ENCODE results near the gene MX1. TPM values are rescaled to one million over a fixed set of nuclear protein-coding genes. Genes with fewer than 3 reads are reported as not detected.

The MX1 gene
- total RNA-seq, 4 donors from 2014 or later: 4.3 to 16.4 (median 8.5) TPM

DNA sequence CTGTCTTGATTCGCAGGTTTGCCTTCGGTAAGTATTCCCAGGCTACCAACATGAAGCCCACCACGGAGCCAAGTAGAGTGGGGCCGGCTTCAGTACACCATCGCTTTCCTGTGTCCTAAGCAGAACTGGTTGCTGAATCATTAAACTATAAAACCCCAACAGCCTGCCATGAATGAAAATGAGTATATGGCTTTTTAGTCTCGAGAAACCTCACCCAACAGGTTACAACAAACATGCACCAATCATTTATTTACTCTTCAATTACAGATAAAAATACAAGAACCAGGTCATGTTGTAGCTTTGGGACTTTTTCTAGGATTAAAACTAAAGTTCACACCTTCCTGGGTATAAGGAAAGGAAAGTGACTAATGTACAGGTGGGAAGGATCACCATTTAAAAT is 74.3 kb downstream of the MX1 start:
- H3K4me1 ChIP-seq: no peaks in the 10 kb centered on the region
- DNase-seq (ENCODE audit: low spot score in 2 of 2): no peak
- 71% methylated on average over 6 of the region's 6 CpGs for WGBS
- H3K27ac ChIP-seq: no peak overlapping the region
- H3K4me3 ChIP-seq: no peak overlapping the region
- H3K9me3 ChIP-seq: no peaks in the 10 kb centered on the region
- no peak for TF ChIP-seq POLR2A (IDR thresholded peaks at IDR 0.05)
- H3K27me3 ChIP-seq: peaks cover 26% of the 10 kb centered on the region
- no peaks in the 10 kb centered on the region for H3K36me3 ChIP-seq

DNA sequence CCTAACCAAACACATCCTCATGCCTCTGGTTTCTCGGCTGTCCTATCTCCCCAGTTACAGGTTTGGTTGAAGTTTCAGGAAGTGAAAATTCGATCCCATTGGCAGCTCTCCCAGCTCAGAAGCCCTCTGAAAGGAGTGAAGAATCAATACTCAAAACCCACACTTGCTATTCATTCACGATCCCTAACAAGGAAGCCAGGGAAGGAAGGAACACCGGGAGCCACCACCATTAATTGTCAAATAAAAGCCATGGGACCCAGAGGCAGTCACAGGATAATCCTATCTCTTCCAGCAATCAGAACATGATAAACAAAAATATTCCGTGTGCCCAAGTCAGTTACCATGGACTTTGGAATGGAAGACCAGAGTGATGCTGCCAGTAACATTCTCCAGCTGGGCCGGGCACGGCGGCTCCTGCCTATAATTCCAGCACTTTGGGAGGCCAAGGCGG is 74.9 kb downstream of the MX1 start:
- no peak for DNase-seq (ENCODE audit: low spot score in 2 of 2)
- Histone ChIP-seq H3K9me3 (no peaks in the 10 kb centered on the region), H3K4me3 (no peak overlapping the region), H3K4me1 (no peaks in the 10 kb centered on the region), H3K36me3 (no peaks in the 10 kb centered on the region), H3K27ac (no peak overlapping the region), H3K27me3 (peaks cover 31% of the 10 kb centered on the region)
- TF ChIP-seq POLR2AphosphoS5 (IDR thresholded peaks at IDR 0.05) (no peak), POLR2A (IDR thresholded peaks at IDR 0.05) (no peak), EP300 (IDR thresholded peaks at IDR 0.05) (no peak)
- TF ChIP-seq, protein P1, sequence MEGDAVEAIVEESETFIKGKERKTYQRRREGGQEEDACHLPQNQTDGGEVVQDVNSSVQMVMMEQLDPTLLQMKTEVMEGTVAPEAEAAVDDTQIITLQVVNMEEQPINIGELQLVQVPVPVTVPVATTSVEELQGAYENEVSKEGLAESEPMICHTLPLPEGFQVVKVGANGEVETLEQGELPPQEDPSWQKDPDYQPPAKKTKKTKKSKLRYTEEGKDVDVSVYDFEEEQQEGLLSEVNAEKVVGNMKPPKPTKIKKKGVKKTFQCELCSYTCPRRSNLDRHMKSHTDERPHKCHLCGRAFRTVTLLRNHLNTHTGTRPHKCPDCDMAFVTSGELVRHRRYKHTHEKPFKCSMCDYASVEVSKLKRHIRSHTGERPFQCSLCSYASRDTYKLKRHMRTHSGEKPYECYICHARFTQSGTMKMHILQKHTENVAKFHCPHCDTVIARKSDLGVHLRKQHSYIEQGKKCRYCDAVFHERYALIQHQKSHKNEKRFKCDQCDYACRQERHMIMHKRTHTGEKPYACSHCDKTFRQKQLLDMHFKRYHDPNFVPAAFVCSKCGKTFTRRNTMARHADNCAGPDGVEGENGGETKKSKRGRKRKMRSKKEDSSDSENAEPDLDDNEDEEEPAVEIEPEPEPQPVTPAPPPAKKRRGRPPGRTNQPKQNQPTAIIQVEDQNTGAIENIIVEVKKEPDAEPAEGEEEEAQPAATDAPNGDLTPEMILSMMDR (IDR thresholded peaks at IDR 0.05): no peak
- WGBS: 69% methylated on average over 9 of the region's 9 CpGs

DNA sequence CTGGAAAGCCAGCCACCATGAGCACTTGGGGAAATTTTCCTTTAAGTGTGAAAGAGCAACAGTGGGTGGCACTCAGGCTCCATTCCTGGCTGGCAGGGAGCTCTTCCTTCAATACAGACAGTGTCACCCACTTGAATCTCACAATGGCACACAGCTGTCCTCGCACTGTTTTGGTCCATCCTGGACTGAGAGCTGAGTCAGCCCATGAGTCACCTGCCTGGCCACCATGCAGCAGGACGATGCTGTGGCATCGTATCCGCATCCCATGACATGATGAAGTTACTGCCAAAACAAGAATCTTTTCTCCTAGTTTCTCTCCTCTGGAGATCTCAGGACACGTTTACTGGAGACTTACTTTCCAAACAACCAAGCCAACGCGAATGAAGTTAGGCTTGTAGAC is 75.9 kb downstream of the MX1 start:
- TF ChIP-seq POLR2A (IDR thresholded peaks at IDR 0.05) (no peak), EP300 (IDR thresholded peaks at IDR 0.05) (no peak), POLR2AphosphoS5 (IDR thresholded peaks at IDR 0.05) (no peak)
- TF ChIP-seq, protein P1 (IDR thresholded peaks at IDR 0.05): no peak

DNA sequence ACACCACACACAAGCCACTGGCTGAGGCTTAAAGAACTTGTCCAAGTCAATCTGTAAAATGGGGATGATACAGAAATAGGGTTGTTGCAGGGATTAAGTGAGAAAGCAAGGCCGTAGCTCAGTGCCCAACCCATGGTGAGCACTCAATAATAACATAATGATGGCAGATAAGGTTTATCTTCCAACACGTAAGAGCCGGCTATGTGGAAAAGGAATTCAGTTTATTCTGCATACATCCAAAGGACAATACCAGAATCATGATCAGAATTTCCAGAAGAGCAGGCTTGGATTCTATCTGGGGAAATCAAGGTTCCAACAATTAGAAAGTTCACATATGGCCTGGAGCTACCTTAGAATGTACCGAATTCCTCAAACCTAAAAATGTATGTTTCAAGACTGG is 77.3 kb downstream of the MX1 start:
- 87% methylated on average over 4 of the region's 4 CpGs for WGBS
- no peak overlapping the region for H3K4me3 ChIP-seq
- no peaks in the 10 kb centered on the region for H3K9me3 ChIP-seq
- TF ChIP-seq POLR2AphosphoS5 (IDR thresholded peaks at IDR 0.05) (no peak), POLR2A (IDR thresholded peaks at IDR 0.05) (no peak), EP300 (IDR thresholded peaks at IDR 0.05) (no peak)
- TF ChIP-seq, protein P1 (IDR thresholded peaks at IDR 0.05): no peak
- peak overlapping the region; percentile 22 for H3K27ac ChIP-seq
- H3K4me1 ChIP-seq: peaks cover 16% of the 10 kb centered on the region
- H3K36me3 ChIP-seq: no peaks in the 10 kb centered on the region
- DNase-seq (ENCODE audit: low spot score in 2 of 2): no peak
- H3K27me3 ChIP-seq: peaks cover 52% of the 10 kb centered on the region

More for the DNA sequence above, 75.9 kb downstream of the MX1 start:
- Histone ChIP-seq H3K4me1 (peaks cover 2% of the 10 kb centered on the region), H3K36me3 (no peaks in the 10 kb centered on the region), H3K27ac (peak overlapping the region; percentile 42), H3K27me3 (peaks cover 40% of the 10 kb centered on the region), H3K4me3 (no peak overlapping the region), H3K9me3 (no peaks in the 10 kb centered on the region)
- WGBS: 50% methylated on average over 7 of the region's 7 CpGs
- DNase-seq (ENCODE audit: low spot score in 2 of 2): no peak

DNA sequence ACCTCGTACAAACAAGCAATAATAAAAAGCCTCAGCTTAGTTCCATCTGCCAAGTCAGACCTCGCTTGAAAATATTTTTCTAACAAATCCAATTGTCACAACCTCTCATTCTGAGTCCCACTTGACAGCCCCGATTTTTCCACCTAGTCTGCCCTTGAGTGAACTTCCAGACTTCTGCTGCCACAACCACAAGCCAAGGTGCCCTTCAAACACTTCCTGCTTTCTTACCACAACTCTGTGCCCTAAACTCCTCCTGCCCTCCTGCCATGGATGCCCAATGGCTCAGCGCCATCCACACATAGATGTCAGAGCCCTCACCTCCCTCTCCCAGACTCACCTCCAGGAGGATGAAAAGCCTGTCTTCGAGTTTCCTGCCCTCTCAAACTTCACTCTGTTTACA is 78.0 kb downstream of the MX1 start:
- H3K4me3 ChIP-seq: no peak overlapping the region
- peak overlapping the region; percentile 22 for H3K27ac ChIP-seq
- DNase-seq (ENCODE audit: low spot score in 2 of 2): no peak
- no peak for TF ChIP-seq POLR2AphosphoS5 (IDR thresholded peaks at IDR 0.05)
- TF ChIP-seq, protein P1 (IDR thresholded peaks at IDR 0.05): no peak
- no peak for TF ChIP-seq EP300 (IDR thresholded peaks at IDR 0.05)
- TF ChIP-seq POLR2A (IDR thresholded peaks at IDR 0.05): no peak
- H3K4me1 ChIP-seq: peaks cover 20% of the 10 kb centered on the region
- peaks cover 58% of the 10 kb centered on the region for H3K27me3 ChIP-seq
- WGBS: 68% methylated on average over 5 of the region's 5 CpGs
- no peaks in the 10 kb centered on the region for H3K36me3 ChIP-seq
- H3K9me3 ChIP-seq: no peaks in the 10 kb centered on the region

DNA sequence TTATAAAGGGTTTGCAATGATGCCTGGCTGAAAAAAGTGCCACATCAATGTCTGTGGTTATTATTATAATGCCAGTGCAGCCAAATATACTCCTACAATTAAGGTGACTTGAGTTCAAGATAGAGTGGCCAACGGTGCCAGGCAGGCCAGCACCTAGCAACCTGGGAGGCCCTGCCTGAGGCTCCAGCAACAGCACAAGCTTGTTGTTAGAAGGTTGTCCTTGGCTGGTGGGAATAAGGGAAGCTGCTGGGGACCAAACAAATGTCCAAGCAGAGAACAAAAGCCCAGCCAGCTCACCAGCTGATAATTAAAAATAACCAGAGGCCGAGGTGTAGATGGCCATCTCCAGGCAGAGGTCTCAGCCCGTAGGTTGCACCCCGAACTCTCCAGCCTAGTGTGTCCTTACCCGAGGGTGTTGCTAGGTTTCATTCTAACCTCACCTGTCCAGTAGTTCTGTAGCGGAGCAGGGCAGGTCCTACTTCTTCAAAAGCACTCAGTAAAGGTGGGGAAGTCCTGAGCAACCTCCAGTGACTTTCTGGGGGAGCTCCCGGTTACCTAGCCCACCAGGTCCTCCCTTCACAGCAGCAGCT is 80.1 kb downstream of the MX1 start:
- Histone ChIP-seq H3K36me3 (no peaks in the 10 kb centered on the region), H3K4me3 (no peak overlapping the region), H3K27ac (no peak overlapping the region), H3K4me1 (peaks cover 20% of the 10 kb centered on the region), H3K27me3 (peaks cover 65% of the 10 kb centered on the region), H3K9me3 (no peaks in the 10 kb centered on the region)
- TF ChIP-seq POLR2AphosphoS5 (IDR thresholded peaks at IDR 0.05): no peak
- no peak for TF ChIP-seq POLR2A (IDR thresholded peaks at IDR 0.05)
- TF ChIP-seq, protein P1 (IDR thresholded peaks at IDR 0.05): no peak
- TF ChIP-seq EP300 (IDR thresholded peaks at IDR 0.05): no peak
- no peak for DNase-seq (ENCODE audit: low spot score in 2 of 2)
- WGBS: 82% methylated on average over 5 of the region's 7 CpGs
